Head of caudate nucleus (tissue), 42 donors: ENCODE results near the gene GPR37L1.
"Not testable (repeated sequence)": the region's sequence is repeated elsewhere in the genome, so short reads cannot be mapped to it uniquely, and the experiment has no call there.

Experiments used
- DNase-seq, 42 donors: peaks; one replicate each; pipeline versions ENCODE4 v3.0.0 to v3.0.0-alpha.2; 2020 to 2021; ENCODE audit warnings: mixed read lengths in 7 of 42
- intact Hi-C: fragments of 100-400 bp; cut with DNase I; formaldehyde crosslinking; loops from one replicate; pipeline ENCODE4 v1.15.0; 2022

GPR37L1 gene

DNA sequence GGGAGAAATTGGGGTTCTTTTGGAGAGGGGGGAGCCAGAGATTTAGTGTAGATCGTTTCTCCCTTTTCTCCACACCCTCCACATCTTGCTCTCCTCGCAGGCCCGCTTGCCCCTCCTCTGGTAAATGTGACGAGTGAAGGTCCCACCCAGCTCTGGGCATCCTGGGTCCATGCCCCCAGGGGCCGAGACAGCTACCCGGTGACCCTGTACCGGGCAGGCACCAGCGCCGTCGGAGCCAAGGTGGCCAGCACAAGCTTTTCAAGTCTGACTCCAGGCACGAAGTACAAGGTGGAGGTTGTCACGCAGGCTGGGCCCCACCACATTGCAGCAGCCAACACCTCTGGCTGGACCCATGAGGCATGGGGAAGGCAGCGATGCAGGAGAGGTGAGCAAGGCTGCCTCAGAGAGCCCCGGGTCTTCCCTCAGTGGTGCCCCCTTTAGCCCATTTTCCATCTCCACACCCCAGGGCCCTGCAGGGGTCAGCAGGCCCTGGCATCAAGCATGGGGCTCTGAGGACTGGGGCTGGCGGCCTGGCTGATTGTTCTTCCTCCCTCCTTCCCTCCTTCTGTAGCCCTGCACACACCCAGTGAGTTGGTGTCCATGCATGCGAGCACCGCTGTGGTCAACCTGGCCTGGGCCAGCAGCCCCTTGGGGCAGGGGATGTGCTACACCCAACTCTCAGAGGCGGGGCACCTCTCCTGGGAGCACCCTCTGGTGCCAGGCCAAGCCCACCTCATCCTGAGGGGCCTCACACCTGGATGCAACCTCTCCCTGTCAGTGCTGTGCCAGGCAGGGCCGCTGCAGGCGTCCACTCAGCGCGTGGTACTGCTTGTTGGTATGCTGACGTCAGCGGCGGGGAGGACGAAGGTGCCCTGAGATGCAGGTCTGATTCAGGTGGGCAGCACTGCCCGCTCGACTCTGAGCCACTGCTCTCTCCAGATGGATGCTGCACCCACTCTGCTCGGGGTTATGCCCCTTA is 54.5 kb downstream of the GPR37L1 start:
- DNase-seq = no peak
- intact Hi-C loops = no loop called here

DNA sequence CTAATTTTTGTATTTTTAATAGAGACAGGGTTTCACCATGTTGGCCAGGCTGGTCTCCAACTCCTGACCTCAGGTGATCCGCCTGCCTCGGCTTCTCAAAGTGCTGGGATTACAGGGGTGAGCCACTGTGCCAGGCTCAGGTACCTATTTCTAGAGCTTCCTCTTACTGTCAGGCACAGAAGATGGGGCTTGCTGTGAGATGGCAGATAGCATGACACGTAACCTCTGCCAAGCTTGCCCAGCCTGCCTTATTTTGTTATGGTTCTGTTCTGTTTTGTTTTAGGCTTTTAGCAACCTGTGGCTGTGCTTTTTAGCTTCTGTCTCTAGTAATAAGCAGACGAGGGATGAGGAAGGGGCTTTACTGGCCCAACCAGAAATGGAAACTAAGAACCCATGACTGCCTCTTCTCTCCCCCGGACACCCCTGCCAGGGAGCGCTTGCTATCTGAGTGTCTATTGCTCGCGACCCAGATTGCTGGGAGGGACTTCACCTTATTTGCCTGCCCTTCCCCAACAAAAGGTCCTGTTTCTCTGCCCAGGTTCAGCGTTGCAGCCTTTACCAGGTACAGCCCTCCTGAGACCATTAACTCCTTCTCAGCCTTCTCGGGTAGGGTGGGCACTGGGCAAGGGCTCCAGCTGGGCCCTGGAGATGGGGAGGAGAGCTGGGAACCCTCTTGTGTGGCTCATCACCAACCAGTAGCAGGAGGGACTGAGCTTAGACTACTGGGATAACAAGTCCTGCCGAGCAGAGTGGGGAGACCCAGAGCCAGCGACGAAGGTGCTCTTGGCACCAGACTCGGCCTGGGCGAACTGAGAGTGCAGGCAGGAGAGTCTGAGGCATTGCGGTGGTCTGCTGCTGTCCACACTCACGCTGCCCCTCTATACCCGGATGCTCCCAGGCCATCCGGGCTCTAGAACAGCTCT is 57.4 kb downstream of the GPR37L1 start:
- intact Hi-C loops = loop anchor here (5.0 to 10.0 kb wide), 2 partner anchors 132 to 545 kb away; no protein-coding TSS in a partner anchor
- DNase-seq = no peak

- DNase-seq = not testable (repeated sequence)
- intact Hi-C loops = loop anchor here (5.0 to 10.0 kb wide), 2 partner anchors 132 to 544 kb away; no protein-coding TSS in a partner anchor
These were observed 58.0 kb downstream of the GPR37L1 start for GRCh38 chr1:202180751-202181139.

GRCh38 chr1:202181586-202181985 is 58.9 kb downstream of the GPR37L1 start:
- no peak for DNase-seq
- intact Hi-C loops = loop anchor here (5.0 to 10.0 kb wide), 2 partner anchors 131 to 543 kb away; no protein-coding TSS in a partner anchor

DNA sequence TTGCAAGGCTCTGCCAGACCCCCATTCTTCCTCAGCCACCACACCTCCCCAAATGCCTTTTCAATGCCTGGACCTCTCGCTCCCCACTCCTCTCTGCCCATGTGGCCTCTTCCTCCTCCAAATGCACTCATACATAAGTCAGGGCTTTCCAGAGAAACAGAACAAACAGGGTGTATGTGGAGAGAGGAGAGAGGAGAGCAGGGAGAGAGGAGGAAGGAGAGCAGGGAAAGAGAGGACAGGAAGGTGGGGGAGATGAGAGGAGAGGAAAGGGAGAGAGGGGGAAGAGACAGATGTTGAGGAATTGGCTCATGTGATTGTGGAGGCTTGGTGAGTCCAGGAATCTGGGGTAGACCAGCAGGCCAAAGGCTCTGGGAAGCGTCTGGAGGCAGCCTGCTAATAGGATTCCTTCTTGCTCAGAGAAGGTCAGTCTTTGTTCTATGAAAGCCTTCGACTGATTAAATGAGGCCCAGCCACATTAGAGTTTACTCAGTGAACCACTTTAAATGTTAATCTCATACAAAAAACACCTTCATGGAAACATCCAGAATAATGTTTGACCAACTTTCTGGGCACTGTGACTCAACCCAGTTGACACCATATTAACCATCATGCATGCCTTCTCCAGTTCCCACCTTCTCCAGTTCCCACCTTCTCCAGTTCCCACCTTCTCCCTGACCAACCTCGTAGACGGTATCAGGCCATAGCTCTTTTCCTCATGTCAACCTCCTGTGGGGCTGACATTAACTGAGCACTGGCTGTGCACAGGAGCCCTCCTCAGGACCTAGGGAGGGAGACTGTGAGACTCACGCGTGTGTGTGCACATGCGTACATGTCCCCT is 59.5 kb downstream of the GPR37L1 start:
- intact Hi-C loops = loop anchor here (5.0 to 10.0 kb wide), 2 partner anchors 130 to 543 kb away; no protein-coding TSS in a partner anchor
- no peak for DNase-seq
